22Rv1 (cell line): Measurements from ENCODE around the gene CABCOCO1.

Experiments
- CTCF ChIP-seq: fragments of 450-650 bp; IDR thresholded peaks from 2 replicates; pipeline ENCODE4 v1.5.1; 2017; ENCODE audit warnings: mild to moderate bottlenecking
- ZFX ChIP-seq: fragments of 450-650 bp; IDR thresholded peaks from 2 replicates; pipeline ENCODE4 v1.6.1; 2017; ENCODE audit warnings: antibody characterized with exemption, borderline replicate concordance

GRCh38 chr10:61784354-61785133, 121.8 kb downstream of the CABCOCO1 start:
- TF ChIP-seq CTCF (no peak), ZFX (no peak)
